GM20431 (cell line): ENCODE data around the gene ODAD3.
"Not testable (repeated sequence)": the region's sequence is repeated elsewhere in the genome, so short reads cannot be mapped to it uniquely, and the experiment has no call there.

ENCODE experiments used
- in situ Hi-C: fragments of 300-500 bp; cut with MseI, MboI; formaldehyde crosslinking; loops from one replicate; pipeline ENCODE4 v1.15.0; 2020; ENCODE audit warnings: low sequenced_read_pairs; ENCODE audit not compliant: unreplicated experiment

The ODAD3 gene

GRCh38 chr19:11461453-11461852, 26.5 kb upstream of the ODAD3 start:
- in situ Hi-C loops, result no loop called here

GRCh38 chr19:11460207-11460606, 25.3 kb upstream of the ODAD3 start:
- in situ Hi-C loops, result no loop called here

DNA sequence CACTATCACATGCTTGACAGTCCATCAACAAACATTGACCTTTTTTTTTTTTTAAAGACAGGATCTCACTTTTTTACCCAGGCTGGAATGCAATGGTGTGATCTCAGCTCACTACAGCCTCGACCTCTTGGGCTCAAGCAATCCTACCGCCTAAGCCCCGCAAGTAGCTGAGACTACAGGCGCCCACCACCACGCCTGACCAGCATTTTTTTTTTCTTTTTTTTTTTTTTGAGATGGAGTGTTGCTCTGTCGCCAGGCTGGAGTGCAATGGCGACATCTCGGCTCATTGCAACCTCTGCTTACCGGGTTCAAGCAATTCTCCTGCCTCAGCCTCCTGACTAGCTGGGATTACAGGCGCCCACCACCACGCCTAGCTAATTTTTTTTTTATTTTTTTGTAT, 24.0 kb upstream of the ODAD3 start:
- in situ Hi-C loops, result not testable (repeated sequence)

DNA sequence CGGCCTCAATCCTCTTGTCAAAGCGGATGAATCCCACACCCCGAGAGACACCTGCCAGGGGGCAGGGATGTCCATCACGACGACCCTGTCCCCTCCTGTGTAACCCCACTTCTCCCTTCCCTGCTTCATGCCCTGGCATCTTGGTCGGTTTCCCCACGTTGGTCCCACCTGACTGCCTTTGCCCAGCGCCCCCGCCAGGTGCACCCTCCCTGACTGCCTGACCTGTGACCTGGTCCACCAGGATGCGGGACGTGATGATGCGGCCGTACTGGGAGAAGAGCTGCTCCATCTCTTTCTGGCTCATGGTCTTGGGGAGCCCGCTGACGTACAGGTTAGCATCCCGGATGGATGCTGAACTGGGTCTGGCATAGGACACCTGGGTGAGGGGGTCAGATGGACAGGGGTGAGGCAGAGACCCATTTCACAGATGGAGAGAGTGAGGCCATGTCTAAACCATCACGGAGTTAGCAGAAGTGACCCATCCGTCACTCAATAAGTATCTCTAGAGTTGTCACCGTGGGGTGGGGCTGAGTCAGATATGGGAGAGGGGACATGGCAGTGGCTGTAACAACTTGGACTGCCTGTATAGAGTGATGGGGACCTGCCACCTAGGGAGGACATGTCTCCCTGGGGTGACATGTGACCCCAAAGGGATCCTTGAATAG, 23.4 kb upstream of the ODAD3 start:
- in situ Hi-C loops, result no loop called here

DNA sequence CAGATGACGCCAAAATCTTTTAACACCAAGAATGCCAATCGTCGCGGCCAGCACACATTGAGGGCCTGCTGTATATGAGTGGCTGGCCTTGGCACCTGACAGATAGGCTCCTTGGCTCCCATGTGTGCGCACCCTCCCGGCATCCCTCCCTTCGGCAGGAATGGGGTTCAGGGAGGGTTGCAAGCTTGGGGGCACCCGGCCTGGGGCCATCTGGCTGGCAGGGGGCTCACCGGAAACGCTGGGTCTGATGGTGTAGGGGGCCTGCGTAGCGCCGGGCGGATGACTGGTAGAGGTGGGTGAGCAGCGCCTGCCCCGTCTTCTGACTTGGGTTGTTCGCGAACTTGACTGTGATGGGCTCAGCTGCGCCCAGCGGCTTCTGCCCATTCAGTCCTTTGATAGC, 22.9 kb upstream of the ODAD3 start:
- in situ Hi-C loops, result no loop called here

- in situ Hi-C loops, result no loop called here
These were observed 22.2 kb upstream of the ODAD3 start for GRCh38 chr19:11457115-11457514.

DNA sequence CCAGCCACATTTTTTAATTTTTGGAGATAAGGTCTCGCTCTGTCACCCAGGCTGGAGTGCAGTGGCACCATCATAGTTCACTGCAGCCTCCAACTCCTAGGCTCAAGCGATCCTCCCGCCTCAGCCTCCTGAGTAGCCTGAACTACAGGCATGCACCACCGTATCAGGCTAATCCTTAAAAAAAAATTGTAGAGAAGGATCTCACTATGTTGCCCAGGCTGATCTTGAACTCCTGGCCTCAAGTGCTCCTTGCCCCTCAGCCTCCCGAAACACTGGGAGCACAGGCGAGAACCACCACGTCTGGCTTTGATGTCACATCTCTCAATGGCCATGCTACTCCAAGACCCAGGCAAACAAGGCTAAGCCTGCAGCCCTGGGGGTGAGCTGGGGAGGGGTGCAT, 21.7 kb upstream of the ODAD3 start:
- in situ Hi-C loops, result no loop called here

GRCh38 chr19:11455233-11455554, 20.3 kb upstream of the ODAD3 start:
- in situ Hi-C loops, result not testable (repeated sequence)

- in situ Hi-C loops, result no loop called here
These were observed 18.8 kb upstream of the ODAD3 start for GRCh38 chr19:11453468-11454341.

DNA sequence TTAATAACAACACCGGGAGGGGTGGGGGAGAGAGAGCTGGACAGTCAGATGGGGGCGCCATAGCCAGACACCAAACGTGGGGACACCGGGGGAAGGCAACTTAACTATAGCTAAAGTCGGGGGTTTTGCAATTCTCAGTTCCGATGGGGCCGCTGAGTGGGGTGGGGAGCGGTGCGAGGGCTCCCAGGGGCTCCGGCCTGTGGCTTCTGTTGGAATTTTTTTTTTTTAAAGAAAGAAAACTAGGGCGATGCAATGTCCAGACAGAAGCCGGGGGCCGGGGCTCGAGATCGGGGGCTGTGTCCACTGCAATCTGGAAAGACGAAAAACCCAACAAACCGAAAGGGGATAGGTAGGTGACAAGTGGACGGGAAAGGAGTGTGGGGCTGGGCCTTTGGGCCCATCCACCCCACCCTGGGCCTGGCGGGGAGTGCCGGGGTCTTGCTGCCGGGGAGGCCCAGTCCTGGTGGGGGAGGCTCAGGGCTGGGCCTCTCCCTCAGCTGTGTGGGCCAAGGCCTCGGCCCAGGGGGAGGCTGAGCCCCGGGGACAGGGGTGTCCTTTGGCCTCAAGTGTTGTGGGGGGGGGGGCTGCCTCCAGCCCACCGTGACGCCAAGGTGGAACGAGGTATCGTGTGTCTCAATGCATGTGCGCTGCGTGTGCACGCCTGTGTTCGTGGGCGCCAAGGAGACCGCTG, 17.8 kb upstream of the ODAD3 start:
- in situ Hi-C loops, result no loop called here

DNA sequence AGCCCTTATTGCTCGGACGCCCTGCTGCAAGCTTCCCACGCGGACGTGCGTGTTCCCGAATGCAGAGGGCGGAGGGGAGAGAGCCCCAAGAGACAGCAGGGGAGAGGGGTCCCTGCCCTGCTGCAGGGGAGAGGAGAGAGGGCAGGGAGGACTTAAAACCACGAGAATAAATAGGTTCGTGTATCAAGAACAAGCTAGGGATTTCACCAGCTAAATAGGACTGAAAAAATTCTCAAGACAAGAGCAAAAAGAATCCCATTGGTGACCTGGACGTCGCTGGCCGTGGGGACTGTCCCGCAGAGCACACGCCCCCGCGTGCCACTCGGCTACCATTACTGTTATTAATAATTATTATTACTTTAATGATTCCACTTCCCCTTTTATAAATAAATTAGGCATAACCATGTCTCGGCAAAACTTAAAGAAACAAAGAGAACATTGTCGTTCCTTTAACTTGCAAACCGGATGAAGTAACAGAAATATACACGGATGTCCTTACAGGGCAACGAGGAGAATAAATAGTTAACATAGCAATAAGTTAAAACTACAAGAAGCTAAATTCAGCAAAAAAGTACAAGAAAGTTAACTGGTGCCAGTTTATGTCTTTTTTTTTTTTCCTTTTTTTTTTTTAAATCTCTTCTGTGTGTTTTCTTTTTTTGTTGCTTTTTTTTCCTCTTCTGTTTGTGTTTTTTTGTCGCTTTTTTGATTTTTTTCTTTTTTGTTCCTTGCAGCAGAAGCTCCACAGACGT, 17.1 kb upstream of the ODAD3 start:
- in situ Hi-C loops, result no loop called here

DNA sequence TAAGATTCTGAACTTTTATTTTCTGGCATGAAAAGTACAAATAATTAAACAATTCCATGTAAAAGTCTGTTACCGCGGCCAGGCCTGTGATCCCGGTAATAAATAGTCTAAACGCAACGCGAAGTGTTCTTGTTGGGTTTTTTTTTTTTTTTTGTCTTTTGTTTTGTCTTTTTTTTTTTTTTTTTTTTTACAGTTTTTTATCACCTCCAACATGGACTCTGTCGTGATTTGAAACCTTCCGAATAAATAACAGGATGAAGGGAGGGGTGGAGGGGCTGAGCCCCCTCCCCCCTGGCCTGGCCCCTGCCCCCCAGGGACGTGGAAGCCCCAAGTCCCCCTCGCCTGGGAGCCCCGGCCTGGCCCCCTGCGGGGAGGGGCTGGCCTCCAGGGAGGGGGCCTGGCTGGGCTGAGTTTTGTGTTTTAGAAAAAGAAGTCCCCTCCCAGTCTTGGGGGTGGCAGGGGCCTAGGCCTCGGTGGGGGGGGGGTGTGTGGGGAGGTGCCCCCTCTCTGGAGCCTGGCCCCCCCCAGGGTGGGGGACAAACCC, 16.5 kb upstream of the ODAD3 start:
- in situ Hi-C loops, result no loop called here

GRCh38 chr19:11450570-11451326, 15.8 kb upstream of the ODAD3 start:
- in situ Hi-C loops, result no loop called here

DNA sequence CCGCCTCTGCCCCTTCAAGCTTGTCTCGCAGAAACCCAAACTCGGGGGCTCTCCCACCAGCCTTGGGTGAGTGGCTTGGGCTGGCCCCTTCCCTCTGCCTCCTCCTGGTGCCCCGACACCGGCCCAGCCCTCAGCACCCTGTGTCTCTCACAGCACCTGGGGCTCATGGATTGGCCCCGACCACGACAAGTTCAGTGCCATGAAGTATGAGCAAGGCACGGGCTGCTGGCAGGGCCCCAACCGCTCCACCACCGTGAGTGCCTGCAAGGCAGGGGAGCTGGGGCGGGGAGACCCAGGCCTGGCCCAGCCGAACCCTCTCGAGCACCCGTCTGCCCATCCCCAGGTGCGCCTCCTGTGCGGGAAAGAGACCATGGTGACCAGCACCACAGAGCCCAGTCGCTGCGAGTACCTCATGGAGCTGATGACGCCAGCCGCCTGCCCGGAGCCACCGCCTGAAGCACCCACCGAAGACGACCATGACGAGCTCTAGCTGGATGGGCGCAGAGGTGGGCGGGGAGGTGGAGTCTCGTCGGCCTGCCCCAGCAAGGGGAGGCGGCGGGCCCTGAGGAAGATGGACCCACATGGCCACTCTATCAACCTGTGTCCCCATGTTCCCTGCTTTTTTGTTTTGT, 14.1 kb upstream of the ODAD3 start:
- in situ Hi-C loops, result no loop called here

GRCh38 chr19:11448410-11448809, 13.5 kb upstream of the ODAD3 start:
- in situ Hi-C loops, result no loop called here

GRCh38 chr19:11447347-11448262, 12.7 kb upstream of the ODAD3 start:
- in situ Hi-C loops, result no loop called here

DNA sequence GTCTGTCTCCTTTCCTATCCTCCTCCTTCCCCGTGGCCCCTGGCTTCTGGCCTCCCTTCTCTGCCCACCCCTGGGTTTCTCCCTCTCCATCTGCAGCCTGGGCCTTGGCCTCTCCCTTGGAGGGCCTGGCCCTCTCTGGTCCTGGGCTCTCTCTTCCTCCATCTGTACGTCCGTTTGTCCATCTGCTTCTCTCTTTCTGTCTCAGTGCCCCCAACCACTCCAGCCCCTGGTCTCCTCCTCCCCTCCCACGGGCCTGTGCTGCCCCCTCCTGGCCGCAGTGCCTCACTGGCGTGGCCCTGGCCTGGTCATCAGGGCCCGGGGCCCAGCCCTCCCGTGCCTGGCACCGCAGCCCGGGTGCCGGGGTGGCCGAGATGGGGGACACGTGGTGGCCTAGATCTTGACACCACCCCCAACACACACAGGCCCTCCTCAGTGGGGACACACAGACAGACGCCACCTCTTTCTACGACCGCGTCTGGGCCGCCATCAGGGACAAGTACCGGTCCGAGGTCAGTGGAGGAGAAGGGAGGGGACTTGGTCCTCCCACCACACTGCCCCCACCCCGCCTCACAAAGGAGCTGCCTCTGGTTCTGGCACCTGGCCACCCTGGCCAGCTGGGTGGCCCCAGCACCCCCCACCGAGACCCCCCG, 11.9 kb upstream of the ODAD3 start:
- in situ Hi-C loops, result no loop called here

- in situ Hi-C loops, result no loop called here
These were observed 11.3 kb upstream of the ODAD3 start for GRCh38 chr19:11446271-11446651.
